H1 (cell line): ENCODE data around the gene GLUD1.

ENCODE experiments used
- CHD7 ChIP-seq: fragments of 300-600 bp; sonication (generic); IDR thresholded peaks from 2 replicates; pipeline ENCODE4 v1.7.1; 2012; ENCODE audit warnings: low read length, moderate library complexity, mild to moderate bottlenecking, inconsistent platforms; ENCODE audit not compliant: insufficient replicate concordance
- CTCF ChIP-seq, 3 experiments: IDR thresholded peaks; 1 replicate in 2 of 3; 2 replicates in 1 of 3; pipeline versions ENCODE4 v1.5.1 to v1.6.1; 2011; ENCODE audit warnings: low read length in 3 of 3, mild to moderate bottlenecking in 3 of 3, inconsistent platforms in 2 of 3, low read depth in 1 of 3, moderate library complexity in 1 of 3; ENCODE audit not compliant: insufficient read depth in 1 of 3; ENCODE audit errors: control extremely low read depth in 1 of 3
- EP300 ChIP-seq, 2 experiments: IDR thresholded peaks; 1 replicate in 1 of 2; 2 replicates in 1 of 2; pipeline ENCODE4 v1.6.1; 2011 to 2012; ENCODE audit warnings: low read depth in 2 of 2, low read length in 2 of 2, mild to moderate bottlenecking in 2 of 2, borderline replicate concordance in 1 of 2, inconsistent platforms in 1 of 2, moderate library complexity in 1 of 2
- EZH2 ChIP-seq: fragments of 200-600 bp; sonication (generic); IDR thresholded peaks from 2 replicates; pipeline ENCODE4 v1.7.1; 2012; ENCODE audit warnings: low read depth, mild to moderate bottlenecking, moderate library complexity, low read length, inconsistent platforms; ENCODE audit not compliant: severe bottlenecking
- JUND ChIP-seq: IDR thresholded peaks from 2 replicates; pipeline ENCODE4 v1.6.1; 2011; ENCODE audit warnings: mild to moderate bottlenecking, improper control_type of control experiment, low read length
- MAFK ChIP-seq: IDR thresholded peaks from 2 replicates; pipeline ENCODE4 v1.6.1; 2012; ENCODE audit warnings: low read depth, mild to moderate bottlenecking, improper control_type of control experiment, low read length
- POLR2AphosphoS5 ChIP-seq: IDR thresholded peaks from 2 replicates; pipeline ENCODE4 v1.6.1; 2011; ENCODE audit warnings: low read depth, low read length
- RAD21 ChIP-seq, 2 experiments: IDR thresholded peaks in 1 of 2; conservative IDR thresholded peaks in 1 of 2; 2 replicates each; pipeline ENCODE4 v1.6.1; 2011; ENCODE audit warnings: low read depth in 2 of 2, low read length in 2 of 2, improper control_type of control experiment in 1 of 2, inconsistent platforms in 1 of 2, mild to moderate bottlenecking in 1 of 2, moderate library complexity in 1 of 2
- SRF ChIP-seq: IDR thresholded peaks from 2 replicates; pipeline ENCODE4 v1.6.1; 2011; ENCODE audit warnings: mild to moderate bottlenecking, low read depth, low read length, moderate library complexity
- USF2 ChIP-seq: IDR thresholded peaks from 2 replicates; pipeline ENCODE4 v1.6.1; 2011; ENCODE audit warnings: low read length, improper control_type of control experiment

- TF ChIP-seq POLR2AphosphoS5 (no peak), JUND (no peak), EZH2 (no peak), CTCF (IDR thresholded peaks at IDR 0.05; ENCODE audit: control extremely low read depth in 1 of 3, insufficient read depth in 1 of 3, low read depth in 1 of 3, low read length in 3 of 3) (no peak), USF2 (no peak), EP300 (IDR thresholded peaks at IDR 0.05; ENCODE audit: borderline replicate concordance in 1 of 2, low read depth in 2 of 2, low read length in 2 of 2) (no peak), RAD21 (IDR thresholded peaks at IDR 0.05 in 1 of 2, conservative IDR thresholded peaks at IDR 0.05 in 1 of 2; ENCODE audit: low read depth in 2 of 2, low read length in 2 of 2) (no peak), MAFK (no peak), SRF (no peak), CHD7 (no peak)
Observed at GRCh38 chr10:87092376-87092860, 2.2 kb downstream of the GLUD1 start.
